Measurements from ENCODE around the gene ZDHHC20.

Gene ZDHHC20

DNA sequence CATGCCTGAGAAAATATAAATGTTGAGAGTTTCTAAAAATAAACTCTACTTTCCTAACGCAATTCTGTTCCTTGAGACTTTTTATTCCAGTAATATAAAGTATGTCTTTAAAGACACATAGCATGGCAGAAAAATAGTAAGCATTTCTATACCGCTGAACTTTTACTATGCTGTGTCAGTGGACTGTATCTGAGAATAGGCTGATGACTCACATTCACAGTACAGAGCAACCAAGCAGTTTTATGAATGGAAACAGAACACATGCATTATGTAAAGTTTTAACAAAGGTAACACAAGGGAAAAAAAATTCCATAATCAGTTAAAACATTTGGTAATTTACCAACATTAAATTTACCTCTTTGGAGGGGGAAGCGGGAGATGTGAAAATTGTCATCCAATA lies 38.4 kb downstream of the ZDHHC20 start:
- ChIA-PET CTCF (no interaction called here), POLR2A (no interaction called here)
- no peak overlapping the region for H3K27ac ChIP-seq (ENCODE audit: extremely low read depth, low read depth, low read length)
- no peaks in the 10 kb centered on the region for H3K4me1 ChIP-seq (ENCODE audit: control insufficient read depth, insufficient read depth, low read length)
- H3K9me3 ChIP-seq (ENCODE audit: control insufficient read depth, insufficient read depth, low read depth, low read length) = no peaks in the 10 kb centered on the region
- TF ChIP-seq ZFP37 (tag by site-specific recombination; IDR thresholded peaks at IDR 0.05) (no peak), ZBTB20 (tag by site-specific recombination; IDR thresholded peaks at IDR 0.05) (no peak), GFI1B (tag by site-specific recombination; IDR thresholded peaks at IDR 0.05) (no peak), ZFP41 (tag by site-specific recombination; IDR thresholded peaks at IDR 0.05; ENCODE audit: borderline replicate concordance) (no peak), ZNF350 (tag by site-specific recombination; IDR thresholded peaks at IDR 0.05) (no peak), ZNF366 (tag by site-specific recombination; conservative IDR thresholded peaks at IDR 0.05) (no peak), ZNF692 (tag by site-specific recombination; IDR thresholded peaks at IDR 0.05) (no peak), ZNF121 (tag by site-specific recombination; IDR thresholded peaks at IDR 0.05) (no peak), ZNF239 (tag by site-specific recombination; IDR thresholded peaks at IDR 0.05) (no peak), ZNF488 (tag by site-specific recombination; IDR thresholded peaks at IDR 0.05) (no peak), ELK4 (IDR thresholded peaks at IDR 0.05; ENCODE audit: borderline replicate concordance, low read depth, low read length) (no peak), KLF7 (tag by site-specific recombination; IDR thresholded peaks at IDR 0.05; ENCODE audit: borderline replicate concordance) (no peak), SALL2 (tag by site-specific recombination; IDR thresholded peaks at IDR 0.05; ENCODE audit: borderline replicate concordance) (no peak), GLIS2 (tag by site-specific recombination; IDR thresholded peaks at IDR 0.05) (no peak), ZNF530 (tag by site-specific recombination; IDR thresholded peaks at IDR 0.05; ENCODE audit: low read depth) (no peak), ZNF776 (tag by site-specific recombination; IDR thresholded peaks at IDR 0.05; ENCODE audit: borderline replicate concordance) (no peak), ZNF580 (tag by site-specific recombination; IDR thresholded peaks at IDR 0.05) (no peak), ZNF560 (tag by site-specific recombination; IDR thresholded peaks at IDR 0.05; ENCODE audit: borderline replicate concordance) (no peak)
- TF ChIP-seq, protein P1, sequence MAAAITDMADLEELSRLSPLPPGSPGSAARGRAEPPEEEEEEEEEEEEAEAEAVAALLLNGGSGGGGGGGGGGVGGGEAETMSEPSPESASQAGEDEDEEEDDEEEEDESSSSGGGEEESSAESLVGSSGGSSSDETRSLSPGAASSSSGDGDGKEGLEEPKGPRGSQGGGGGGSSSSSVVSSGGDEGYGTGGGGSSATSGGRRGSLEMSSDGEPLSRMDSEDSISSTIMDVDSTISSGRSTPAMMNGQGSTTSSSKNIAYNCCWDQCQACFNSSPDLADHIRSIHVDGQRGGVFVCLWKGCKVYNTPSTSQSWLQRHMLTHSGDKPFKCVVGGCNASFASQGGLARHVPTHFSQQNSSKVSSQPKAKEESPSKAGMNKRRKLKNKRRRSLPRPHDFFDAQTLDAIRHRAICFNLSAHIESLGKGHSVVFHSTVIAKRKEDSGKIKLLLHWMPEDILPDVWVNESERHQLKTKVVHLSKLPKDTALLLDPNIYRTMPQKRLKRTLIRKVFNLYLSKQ (tag by site-specific recombination; IDR thresholded peaks at IDR 0.05; ENCODE audit: borderline replicate concordance) = no peak
- H3K36me3 ChIP-seq (ENCODE audit: control insufficient read depth in 2 of 2, insufficient read depth in 1 of 2, low read length in 2 of 2) = peaks cover 0 to 11% of the 10 kb centered on the region in 2 experiments; a peak in 1 of 3 replicates
- H3K4me3 ChIP-seq (ENCODE audit: low read depth, low read length) = no peak overlapping the region

DNA sequence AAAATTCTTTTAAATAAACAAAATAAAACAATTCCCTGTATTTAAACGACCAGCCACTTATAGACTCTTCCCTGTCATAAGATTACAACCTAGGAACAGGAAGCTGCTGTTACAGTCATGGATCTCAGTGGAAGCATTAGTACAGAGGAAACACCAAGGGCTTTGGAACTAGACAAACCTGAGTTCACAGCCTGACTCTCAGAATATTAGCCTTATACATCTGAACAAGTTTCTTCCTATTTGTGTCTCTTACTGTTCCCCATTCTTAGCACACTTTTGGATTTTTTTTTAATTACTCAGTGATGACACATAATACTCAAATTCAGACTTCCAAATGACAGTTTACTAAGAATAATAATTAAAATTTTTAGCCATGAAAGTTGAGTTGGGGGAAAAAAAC lies 46.1 kb downstream of the ZDHHC20 start:
- ChIA-PET POLR2A (no interaction called here), CTCF (no interaction called here)
- H3K9me3 ChIP-seq (ENCODE audit: control insufficient read depth, insufficient read depth, low read depth, low read length) = no peaks in the 10 kb centered on the region
- H3K36me3 ChIP-seq (ENCODE audit: control insufficient read depth in 2 of 2, insufficient read depth in 1 of 2, low read length in 2 of 2) = peaks cover 0 to 38% of the 10 kb centered on the region in 2 experiments; a peak in 2 of 3 replicates
- no peak overlapping the region for H3K27ac ChIP-seq (ENCODE audit: extremely low read depth, low read depth, low read length)
- no peaks in the 10 kb centered on the region for H3K4me1 ChIP-seq (ENCODE audit: control insufficient read depth, insufficient read depth, low read length)
- H3K4me3 ChIP-seq (ENCODE audit: low read depth, low read length) = no peak overlapping the region
- TF ChIP-seq, protein P2, sequence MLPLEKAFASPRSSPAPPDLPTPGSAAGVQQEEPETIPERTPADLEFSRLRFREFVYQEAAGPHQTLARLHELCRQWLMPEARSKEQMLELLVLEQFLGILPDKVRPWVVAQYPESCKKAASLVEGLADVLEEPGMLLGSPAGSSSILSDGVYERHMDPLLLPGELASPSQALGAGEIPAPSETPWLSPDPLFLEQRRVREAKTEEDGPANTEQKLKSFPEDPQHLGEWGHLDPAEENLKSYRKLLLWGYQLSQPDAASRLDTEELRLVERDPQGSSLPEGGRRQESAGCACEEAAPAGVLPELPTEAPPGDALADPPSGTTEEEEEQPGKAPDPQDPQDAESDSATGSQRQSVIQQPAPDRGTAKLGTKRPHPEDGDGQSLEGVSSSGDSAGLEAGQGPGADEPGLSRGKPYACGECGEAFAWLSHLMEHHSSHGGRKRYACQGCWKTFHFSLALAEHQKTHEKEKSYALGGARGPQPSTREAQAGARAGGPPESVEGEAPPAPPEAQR (tag by site-specific recombination; IDR thresholded peaks at IDR 0.05) = no peak
- no peak for TF ChIP-seq KLF16 (tag by site-specific recombination; IDR thresholded peaks at IDR 0.05)
- TF ChIP-seq ZNF701 (tag by site-specific recombination; IDR thresholded peaks at IDR 0.05) = no peak
- no peak for TF ChIP-seq ZNF24 (tag by site-specific recombination; IDR thresholded peaks at IDR 0.05)
- no peak for TF ChIP-seq ZNF48 (tag by site-specific recombination; IDR thresholded peaks at IDR 0.05)
- TF ChIP-seq HOXD13 (CRISPR knock-in tag; IDR thresholded peaks at IDR 0.05; ENCODE audit: borderline replicate concordance) = no peak
- TF ChIP-seq, protein P3, sequence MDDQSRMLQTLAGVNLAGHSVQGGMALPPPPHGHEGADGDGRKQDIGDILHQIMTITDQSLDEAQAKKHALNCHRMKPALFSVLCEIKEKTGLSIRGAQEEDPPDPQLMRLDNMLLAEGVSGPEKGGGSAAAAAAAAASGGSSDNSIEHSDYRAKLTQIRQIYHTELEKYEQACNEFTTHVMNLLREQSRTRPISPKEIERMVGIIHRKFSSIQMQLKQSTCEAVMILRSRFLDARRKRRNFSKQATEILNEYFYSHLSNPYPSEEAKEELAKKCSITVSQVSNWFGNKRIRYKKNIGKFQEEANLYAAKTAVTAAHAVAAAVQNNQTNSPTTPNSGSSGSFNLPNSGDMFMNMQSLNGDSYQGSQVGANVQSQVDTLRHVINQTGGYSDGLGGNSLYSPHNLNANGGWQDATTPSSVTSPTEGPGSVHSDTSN (CRISPR knock-in tag; IDR thresholded peaks at IDR 0.05) = no peak
- TF ChIP-seq KLF9 (tag by site-specific recombination; IDR thresholded peaks at IDR 0.05; ENCODE audit: low read depth) = no peak
- no peak for TF ChIP-seq ZNF174 (tag by site-specific recombination; IDR thresholded peaks at IDR 0.05)

Data from HEK293 (cell line).